ENCODE data around the gene RACGAP1.
A peak's percentile ranks its signal among the peaks of the same experiment; 100 is the strongest.

DNA sequence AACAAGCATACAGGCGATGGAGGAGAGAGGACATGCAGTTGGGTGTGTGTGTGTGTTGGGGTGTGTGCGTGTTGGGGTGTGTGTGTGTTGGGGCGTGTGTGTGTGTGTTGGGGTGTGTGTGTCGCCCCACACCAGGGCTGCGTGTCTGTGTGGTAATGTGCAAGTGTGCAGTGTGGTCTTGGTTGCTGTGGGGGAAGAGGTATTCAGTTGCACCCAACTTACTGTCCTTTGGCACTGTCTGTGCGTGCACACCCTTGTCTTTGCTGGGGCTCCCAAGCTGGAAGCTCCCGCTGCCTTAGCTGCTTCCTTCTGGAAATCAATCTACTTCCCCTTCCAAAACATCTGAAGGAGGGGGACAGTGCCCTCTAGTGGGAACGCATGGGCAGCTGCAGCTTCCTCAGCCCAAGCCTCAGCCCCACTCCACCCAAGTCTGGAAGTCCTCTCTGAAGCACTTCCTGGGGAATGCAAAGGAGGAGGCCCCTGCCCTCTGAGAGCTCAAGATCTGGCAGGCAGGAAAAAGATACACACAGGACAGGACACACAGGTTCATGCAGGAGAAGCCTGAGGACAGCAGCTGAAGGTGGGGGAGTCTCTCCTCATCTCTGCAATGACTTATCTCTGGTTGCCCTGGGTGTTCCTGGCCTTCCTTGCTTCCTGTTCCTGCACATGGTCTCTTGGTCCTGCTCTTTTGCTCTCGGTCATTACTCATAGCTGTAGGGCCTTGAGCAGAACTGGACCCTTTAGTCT is 45.2 kb upstream of the RACGAP1 start:
- TF ChIP-seq, protein P1, sequence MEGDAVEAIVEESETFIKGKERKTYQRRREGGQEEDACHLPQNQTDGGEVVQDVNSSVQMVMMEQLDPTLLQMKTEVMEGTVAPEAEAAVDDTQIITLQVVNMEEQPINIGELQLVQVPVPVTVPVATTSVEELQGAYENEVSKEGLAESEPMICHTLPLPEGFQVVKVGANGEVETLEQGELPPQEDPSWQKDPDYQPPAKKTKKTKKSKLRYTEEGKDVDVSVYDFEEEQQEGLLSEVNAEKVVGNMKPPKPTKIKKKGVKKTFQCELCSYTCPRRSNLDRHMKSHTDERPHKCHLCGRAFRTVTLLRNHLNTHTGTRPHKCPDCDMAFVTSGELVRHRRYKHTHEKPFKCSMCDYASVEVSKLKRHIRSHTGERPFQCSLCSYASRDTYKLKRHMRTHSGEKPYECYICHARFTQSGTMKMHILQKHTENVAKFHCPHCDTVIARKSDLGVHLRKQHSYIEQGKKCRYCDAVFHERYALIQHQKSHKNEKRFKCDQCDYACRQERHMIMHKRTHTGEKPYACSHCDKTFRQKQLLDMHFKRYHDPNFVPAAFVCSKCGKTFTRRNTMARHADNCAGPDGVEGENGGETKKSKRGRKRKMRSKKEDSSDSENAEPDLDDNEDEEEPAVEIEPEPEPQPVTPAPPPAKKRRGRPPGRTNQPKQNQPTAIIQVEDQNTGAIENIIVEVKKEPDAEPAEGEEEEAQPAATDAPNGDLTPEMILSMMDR (IDR thresholded peaks at IDR 0.05), result peak; percentile 60 to 96 (median 82)
- no peak for TF ChIP-seq POLR2A (IDR thresholded peaks at IDR 0.05)
